Activated CD4-positive, alpha-beta memory T cell treated with anti-CD3 and anti-CD28 coated beads for 36 hours (primary cell): ENCODE data around the gene SCRG1. TPM values are rescaled to one million over a fixed set of nuclear protein-coding genes. Genes with fewer than 3 reads are reported as not detected.
A peak's percentile ranks its signal among the peaks of the same experiment; 100 is the strongest.

ENCODE experiments used
- CTCF ChIA-PET: fragments of 350-600 bp; sonication (Branson Sonifier 250); formaldehyde crosslinking; loops from one replicate; lab custom pipeline; 2021; ENCODE audit warnings: antibody characterized with exemption, inconsistent platforms; lab: Charles Lee
- POLR2A ChIA-PET: fragments of 350-600 bp; sonication (Branson Sonifier 250); formaldehyde crosslinking; loops from one replicate; lab custom pipeline; 2021; ENCODE audit warnings: antibody characterized with exemption; lab: Charles Lee
- DNase-seq: peaks from one replicate; pipeline ENCODE4 v3.0.0-alpha.2; 2020
- H3K27ac Mint-ChIP-seq: one replicate; pipeline ENCODE4 v1.8.0; 2021; ENCODE audit warnings: mixed read lengths
- H3K27me3 Mint-ChIP-seq: one replicate; pipeline ENCODE4 v1.8.0; 2021; ENCODE audit warnings: mixed read lengths
- H3K36me3 Mint-ChIP-seq: one replicate; pipeline ENCODE4 v1.8.0; 2021; ENCODE audit warnings: mixed read lengths
- H3K4me1 Mint-ChIP-seq: one replicate; pipeline ENCODE4 v1.8.0; 2021; ENCODE audit warnings: low read depth, mixed read lengths
- H3K4me3 Mint-ChIP-seq: one replicate; pipeline ENCODE4 v1.8.0; 2021; ENCODE audit warnings: mild to moderate bottlenecking, mixed read lengths
- H3K9me3 Mint-ChIP-seq: one replicate; pipeline ENCODE4 v1.8.0; 2021; ENCODE audit warnings: mixed read lengths
- intact Hi-C: fragments of 100-400 bp; cut with micrococcal nuclease; formaldehyde crosslinking; loops from one replicate; pipeline ENCODE4 v1.15.1; 2023
- total RNA-seq, 2 experiments: library from RNA; stranded (reverse); gene quantifications; one replicate each; pipeline ENCODE4 v1.2.3, GENCODE V29; 2021

The SCRG1 gene
- total RNA-seq, result not detected

GRCh38 chr4:173398779-173399415 is at the start of gene SCRG1:
Gene SCRG1 (minus strand): TSS chr4:173399116. CDS start chr4:173391414, 7,702 bp downstream.
- DNase-seq, result no peak
- POLR2A ChIA-PET, result no interaction called here
- CTCF ChIA-PET, result interaction anchor here (1.6 kb wide), 1 partner anchor 14 kb away, joined by 3 read pairs; no protein-coding TSS in a partner anchor
- intact Hi-C loops, result no loop called here
- no peak within 1 kb of the TSS for H3K27ac Mint-ChIP-seq
- H3K9me3 Mint-ChIP-seq, result no peaks in the 10 kb centered on the region
- no peak within 1 kb of the TSS for H3K4me3 Mint-ChIP-seq
- no peaks in the 10 kb centered on the region for H3K27me3 Mint-ChIP-seq
- H3K36me3 Mint-ChIP-seq, result peaks cover 4% of the 10 kb centered on the region
- no peaks in the 10 kb centered on the region for H3K4me1 Mint-ChIP-seq

- intact Hi-C loops, result no loop called here
- DNase-seq, result no peak
- no peaks in the 10 kb centered on the region for H3K4me1 Mint-ChIP-seq
- H3K27me3 Mint-ChIP-seq, result no peaks in the 10 kb centered on the region
- no peaks in the 10 kb centered on the region for H3K9me3 Mint-ChIP-seq
- ChIA-PET CTCF (no interaction called here), POLR2A (no interaction called here)
- H3K27ac Mint-ChIP-seq, result no peak overlapping the region
- no peak overlapping the region for H3K4me3 Mint-ChIP-seq
- H3K36me3 Mint-ChIP-seq, result no peaks in the 10 kb centered on the region
Measured at GRCh38 chr4:173448103-173448502, 49.2 kb upstream of the SCRG1 start.

GRCh38 chr4:173446416-173446815 is 47.5 kb upstream of the SCRG1 start:
- Mint-ChIP-seq H3K36me3 (no peaks in the 10 kb centered on the region), H3K4me1 (peaks cover under 1% of the 10 kb centered on the region), H3K27me3 (no peaks in the 10 kb centered on the region), H3K9me3 (no peaks in the 10 kb centered on the region), H3K27ac (no peak overlapping the region), H3K4me3 (no peak overlapping the region)
- POLR2A ChIA-PET, result no interaction called here
- DNase-seq, result no peak
- CTCF ChIA-PET, result interaction anchor here (0.8 kb wide), 1 partner anchor 144 kb away, joined by 3 read pairs; no protein-coding TSS in a partner anchor
- intact Hi-C loops, result no loop called here

GRCh38 chr4:173443121-173443520 is 44.2 kb upstream of the SCRG1 start:
- CTCF ChIA-PET, result no interaction called here
- Mint-ChIP-seq H3K27me3 (no peaks in the 10 kb centered on the region), H3K36me3 (peaks cover 4% of the 10 kb centered on the region), H3K27ac (no peak overlapping the region), H3K4me1 (peaks cover 10% of the 10 kb centered on the region), H3K4me3 (no peak overlapping the region), H3K9me3 (peaks cover 2% of the 10 kb centered on the region)
- intact Hi-C loops, result no loop called here
- DNase-seq, result no peak
- POLR2A ChIA-PET, result no interaction called here

- no peaks in the 10 kb centered on the region for H3K27me3 Mint-ChIP-seq
- DNase-seq, result no peak
- ChIA-PET CTCF (no interaction called here), POLR2A (no interaction called here)
- peaks cover 10% of the 10 kb centered on the region for H3K4me1 Mint-ChIP-seq
- peaks cover 2% of the 10 kb centered on the region for H3K9me3 Mint-ChIP-seq
- intact Hi-C loops, result no loop called here
- H3K27ac Mint-ChIP-seq, result no peak overlapping the region
- no peak overlapping the region for H3K4me3 Mint-ChIP-seq
- peaks cover 4% of the 10 kb centered on the region for H3K36me3 Mint-ChIP-seq
Measured at GRCh38 chr4:173442223-173442932, 43.5 kb upstream of the SCRG1 start.

GRCh38 chr4:173440888-173441287 is 42.0 kb upstream of the SCRG1 start:
- Mint-ChIP-seq H3K27me3 (no peaks in the 10 kb centered on the region), H3K9me3 (peaks cover 2% of the 10 kb centered on the region), H3K27ac (no peak overlapping the region), H3K36me3 (peaks cover 4% of the 10 kb centered on the region), H3K4me1 (peaks cover 10% of the 10 kb centered on the region), H3K4me3 (no peak overlapping the region)
- POLR2A ChIA-PET, result no interaction called here
- no peak for DNase-seq
- CTCF ChIA-PET, result no interaction called here
- intact Hi-C loops, result no loop called here

- H3K4me1 Mint-ChIP-seq, result peaks cover 10% of the 10 kb centered on the region
- peaks cover 4% of the 10 kb centered on the region for H3K36me3 Mint-ChIP-seq
- CTCF ChIA-PET, result no interaction called here
- intact Hi-C loops, result no loop called here
- H3K4me3 Mint-ChIP-seq, result no peak overlapping the region
- H3K27me3 Mint-ChIP-seq, result no peaks in the 10 kb centered on the region
- POLR2A ChIA-PET, result no interaction called here
- no peak for DNase-seq
- no peak overlapping the region for H3K27ac Mint-ChIP-seq
- H3K9me3 Mint-ChIP-seq, result peaks cover 2% of the 10 kb centered on the region
Measured at GRCh38 chr4:173436771-173437265, 37.9 kb upstream of the SCRG1 start.

GRCh38 chr4:173436149-173436579 is 37.2 kb upstream of the SCRG1 start:
- Mint-ChIP-seq H3K27ac (no peak overlapping the region), H3K4me1 (peaks cover 7% of the 10 kb centered on the region), H3K4me3 (no peak overlapping the region), H3K27me3 (no peaks in the 10 kb centered on the region), H3K9me3 (peaks cover 3% of the 10 kb centered on the region), H3K36me3 (peaks cover 4% of the 10 kb centered on the region)
- ChIA-PET POLR2A (no interaction called here), CTCF (no interaction called here)
- intact Hi-C loops, result no loop called here
- no peak for DNase-seq

GRCh38 chr4:173434231-173434630 is 35.3 kb upstream of the SCRG1 start:
- peaks cover 8% of the 10 kb centered on the region for H3K9me3 Mint-ChIP-seq
- POLR2A ChIA-PET, result no interaction called here
- H3K36me3 Mint-ChIP-seq, result peaks cover 4% of the 10 kb centered on the region
- no peaks in the 10 kb centered on the region for H3K27me3 Mint-ChIP-seq
- intact Hi-C loops, result no loop called here
- DNase-seq, result no peak
- no peak overlapping the region for H3K27ac Mint-ChIP-seq
- H3K4me3 Mint-ChIP-seq, result no peak overlapping the region
- CTCF ChIA-PET, result interaction anchor here (0.6 kb wide), 1 partner anchor 1218 kb away, joined by 3 read pairs; no protein-coding TSS in a partner anchor
- no peaks in the 10 kb centered on the region for H3K4me1 Mint-ChIP-seq

- peaks cover 5% of the 10 kb centered on the region for H3K9me3 Mint-ChIP-seq
- intact Hi-C loops, result no loop called here
- no peaks in the 10 kb centered on the region for H3K36me3 Mint-ChIP-seq
- ChIA-PET POLR2A (no interaction called here), CTCF (interaction anchor here (1.2 kb wide), 1 partner anchor 13 kb away, joined by 4 read pairs; no protein-coding TSS in a partner anchor)
- DNase-seq, result no peak
- H3K4me3 Mint-ChIP-seq, result no peak overlapping the region
- H3K27ac Mint-ChIP-seq, result no peak overlapping the region
- H3K27me3 Mint-ChIP-seq, result no peaks in the 10 kb centered on the region
- no peaks in the 10 kb centered on the region for H3K4me1 Mint-ChIP-seq
Measured at GRCh38 chr4:173433447-173433846, 34.5 kb upstream of the SCRG1 start.

GRCh38 chr4:173432430-173432829 is 33.5 kb upstream of the SCRG1 start:
- POLR2A ChIA-PET, result no interaction called here
- CTCF ChIA-PET, result interaction anchor here (1.2 kb wide), 1 partner anchor 12 kb away, joined by 4 read pairs; no protein-coding TSS in a partner anchor
- Mint-ChIP-seq H3K4me1 (no peaks in the 10 kb centered on the region), H3K4me3 (no peak overlapping the region), H3K27me3 (no peaks in the 10 kb centered on the region), H3K9me3 (peaks cover 5% of the 10 kb centered on the region), H3K27ac (no peak overlapping the region), H3K36me3 (no peaks in the 10 kb centered on the region)
- intact Hi-C loops, result no loop called here
- DNase-seq, result no peak

- H3K27me3 Mint-ChIP-seq, result no peaks in the 10 kb centered on the region
- no peaks in the 10 kb centered on the region for H3K36me3 Mint-ChIP-seq
- peak overlapping the region; percentile 42 for H3K27ac Mint-ChIP-seq
- CTCF ChIA-PET, result interaction anchor here (0.9 to 1.6 kb wide), 2 partner anchors 68 to 125 kb away, joined by 3 to 8 read pairs; no protein-coding TSS in a partner anchor
- peaks cover 4% of the 10 kb centered on the region for H3K9me3 Mint-ChIP-seq
- intact Hi-C loops, result no loop called here
- no peak overlapping the region for H3K4me3 Mint-ChIP-seq
- H3K4me1 Mint-ChIP-seq, result peaks cover 25% of the 10 kb centered on the region
- DNase-seq, result no peak
- POLR2A ChIA-PET, result no interaction called here
Measured at GRCh38 chr4:173426064-173426463, 27.1 kb upstream of the SCRG1 start.
